Measurements from ENCODE around the gene ACP4. TPM values are rescaled to one million over a fixed set of nuclear protein-coding genes. Genes with fewer than 3 reads are reported as not detected.

Gene ACP4
- total RNA-seq, 2 experiments from 2014 or later = not detected

- POLR2A ChIA-PET = interaction anchor here (0.6 to 2.7 kb wide), 3 partner anchors 15 to 22 kb away, joined by 3 to 9 read pairs (median 7); no protein-coding TSS in a partner anchor
- peaks cover 40% of the 10 kb centered on the region for H3K4me1 Mint-ChIP-seq (ENCODE audit: low read depth)
- H3K27me3 Mint-ChIP-seq = peaks cover 69% of the 10 kb centered on the region
- DNase-seq = no peak
- no peak for ATAC-seq
- no peaks in the 10 kb centered on the region for H3K9me3 Mint-ChIP-seq
- CTCF ChIA-PET = interaction anchor here (1.0 kb wide), 1 partner anchor 9 kb away, joined by 3 read pairs; no protein-coding TSS in a partner anchor
- no peak overlapping the region for H3K27ac Mint-ChIP-seq
- TF ChIP-seq CTCF (IDR thresholded peaks at IDR 0.05) = no peak
- peak overlapping the region; percentile 32 for H3K4me3 Mint-ChIP-seq
- H3K36me3 Mint-ChIP-seq (ENCODE audit: low read depth) = peaks cover 3% of the 10 kb centered on the region
- intact Hi-C loops (cut with micrococcal nuclease) = no loop called here
Measured at GRCh38 chr19:50820086-50820485, 29.9 kb downstream of the ACP4 start.

- ChIA-PET CTCF (interaction anchor here (1.1 kb wide), 1 partner anchor 274 kb away, joined by 4 read pairs; no protein-coding TSS in a partner anchor), POLR2A (interaction anchor here (0.5 to 2.7 kb wide), 3 partner anchors 16 to 261 kb away, joined by 4 to 9 read pairs (median 7); no protein-coding TSS in a partner anchor)
- H3K27ac Mint-ChIP-seq = no peak overlapping the region
- ATAC-seq (no peak), DNase-seq (no peak)
- H3K36me3 Mint-ChIP-seq (ENCODE audit: low read depth) = peaks cover 3% of the 10 kb centered on the region
- intact Hi-C loops (cut with micrococcal nuclease) = no loop called here
- H3K27me3 Mint-ChIP-seq = peaks cover 64% of the 10 kb centered on the region
- H3K4me3 Mint-ChIP-seq = peak overlapping the region; percentile 32
- no peak for TF ChIP-seq CTCF (IDR thresholded peaks at IDR 0.05)
- no peaks in the 10 kb centered on the region for H3K9me3 Mint-ChIP-seq
- H3K4me1 Mint-ChIP-seq (ENCODE audit: low read depth) = peaks cover 40% of the 10 kb centered on the region
Measured at GRCh38 chr19:50820549-50821247, 30.5 kb downstream of the ACP4 start.

GRCh38 chr19:50821248-50821612, 31.0 kb downstream of the ACP4 start:
- no peak overlapping the region for H3K4me3 Mint-ChIP-seq
- H3K36me3 Mint-ChIP-seq (ENCODE audit: low read depth) = peaks cover 3% of the 10 kb centered on the region
- H3K27ac Mint-ChIP-seq = no peak overlapping the region
- no peaks in the 10 kb centered on the region for H3K9me3 Mint-ChIP-seq
- peaks cover 37% of the 10 kb centered on the region for H3K4me1 Mint-ChIP-seq (ENCODE audit: low read depth)
- intact Hi-C loops (cut with micrococcal nuclease) = no loop called here
- no peak for DNase-seq
- ATAC-seq = no peak
- H3K27me3 Mint-ChIP-seq = peaks cover 63% of the 10 kb centered on the region
- no peak for TF ChIP-seq CTCF (IDR thresholded peaks at IDR 0.05)
- ChIA-PET CTCF (interaction anchor here (1.1 kb wide), 1 partner anchor 274 kb away, joined by 4 read pairs; no protein-coding TSS in a partner anchor), POLR2A (interaction anchor here (2.7 kb wide), 2 partner anchors 16 to 18 kb away, joined by 7 to 9 read pairs; no protein-coding TSS in a partner anchor)

- Mint-ChIP-seq H3K4me1 (ENCODE audit: low read depth) (peaks cover 35% of the 10 kb centered on the region), H3K27me3 (peaks cover 62% of the 10 kb centered on the region), H3K36me3 (ENCODE audit: low read depth) (peaks cover 3% of the 10 kb centered on the region), H3K27ac (no peak overlapping the region), H3K9me3 (no peaks in the 10 kb centered on the region), H3K4me3 (no peak overlapping the region)
- intact Hi-C loops (cut with micrococcal nuclease) = no loop called here
- no peak for TF ChIP-seq CTCF (IDR thresholded peaks at IDR 0.05)
- POLR2A ChIA-PET = interaction anchor here (2.7 kb wide), 2 partner anchors 17 to 18 kb away, joined by 7 to 9 read pairs; no protein-coding TSS in a partner anchor
- CTCF ChIA-PET = interaction anchor here (1.1 kb wide), 1 partner anchor 273 kb away, joined by 4 read pairs; no protein-coding TSS in a partner anchor
- ATAC-seq = no peak
- DNase-seq = no peak
Measured at GRCh38 chr19:50821622-50822021, 31.4 kb downstream of the ACP4 start.

GRCh38 chr19:50822661-50823208, 32.5 kb downstream of the ACP4 start:
- H3K27me3 Mint-ChIP-seq = peaks cover 57% of the 10 kb centered on the region
- intact Hi-C loops (cut with micrococcal nuclease) = no loop called here
- peaks cover 25% of the 10 kb centered on the region for H3K4me1 Mint-ChIP-seq (ENCODE audit: low read depth)

More at GRCh38 chr19:50822661-50823208, 32.5 kb downstream of the ACP4 start:
- Mint-ChIP-seq H3K9me3 (no peaks in the 10 kb centered on the region), H3K36me3 (ENCODE audit: low read depth) (no peaks in the 10 kb centered on the region), H3K4me3 (no peak overlapping the region), H3K27ac (no peak overlapping the region)
- DNase-seq (no peak), ATAC-seq (no peak)
- no peak for TF ChIP-seq CTCF (IDR thresholded peaks at IDR 0.05)
- ChIA-PET POLR2A (interaction anchor here (0.7 to 2.7 kb wide), 5 partner anchors 18 to 28 kb away, joined by 3 to 7 read pairs (median 3); no protein-coding TSS in a partner anchor), CTCF (no interaction called here)
